HG02943 (cell line): ENCODE data around the gene PUS3.

Experiments used
- ATAC-seq: cut with Tn5 transposase; IDR thresholded peaks from one replicate; pipeline ENCODE4 v1.9.1; 2021; ENCODE audit warnings: mild to moderate bottlenecking, low read depth, moderate library complexity; ENCODE audit not compliant: unreplicated experiment

The PUS3 gene

GRCh38 chr11:125902927-125903710 is at the start of gene PUS3:
TSS of gene PUS3 (minus strand) at chr11:125903206. CDS start at chr11:125896284, 6,922 bp downstream.
- peak; percentile 87 for ATAC-seq

GRCh38 chr11:125952559-125952958 is 49.6 kb upstream of the PUS3 start:
- ATAC-seq = no peak

GRCh38 chr11:125951731-125952130 is 48.7 kb upstream of the PUS3 start:
- ATAC-seq = no peak

- no peak for ATAC-seq
These were observed 48.0 kb upstream of the PUS3 start for GRCh38 chr11:125950696-125951651.

GRCh38 chr11:125950178-125950490 is 47.1 kb upstream of the PUS3 start:
- ATAC-seq = no peak

- ATAC-seq = no peak
These were observed 46.5 kb upstream of the PUS3 start for GRCh38 chr11:125949271-125950177.

GRCh38 chr11:125948278-125949051 is 45.5 kb upstream of the PUS3 start:
- ATAC-seq = no peak

GRCh38 chr11:125947419-125948277 is 44.6 kb upstream of the PUS3 start:
- no peak for ATAC-seq

GRCh38 chr11:125946712-125947418 is 43.9 kb upstream of the PUS3 start:
- no peak for ATAC-seq

GRCh38 chr11:125945797-125946520 is 43.0 kb upstream of the PUS3 start, which contains the start of gene VSIG10L2:
TSS of gene VSIG10L2 (plus strand) at chr11:125946044. CDS start at chr11:125946056, 12 bp downstream.
- ATAC-seq = no peak

- no peak for ATAC-seq
These were observed 42.2 kb upstream of the PUS3 start for GRCh38 chr11:125945011-125945796.

GRCh38 chr11:125944350-125945010 is 41.5 kb upstream of the PUS3 start:
- no peak for ATAC-seq

GRCh38 chr11:125943661-125944349 is 40.8 kb upstream of the PUS3 start:
- no peak for ATAC-seq

GRCh38 chr11:125942771-125943428 is 39.9 kb upstream of the PUS3 start:
- no peak for ATAC-seq
